ENCODE results near the gene MSL3B.

DNA sequence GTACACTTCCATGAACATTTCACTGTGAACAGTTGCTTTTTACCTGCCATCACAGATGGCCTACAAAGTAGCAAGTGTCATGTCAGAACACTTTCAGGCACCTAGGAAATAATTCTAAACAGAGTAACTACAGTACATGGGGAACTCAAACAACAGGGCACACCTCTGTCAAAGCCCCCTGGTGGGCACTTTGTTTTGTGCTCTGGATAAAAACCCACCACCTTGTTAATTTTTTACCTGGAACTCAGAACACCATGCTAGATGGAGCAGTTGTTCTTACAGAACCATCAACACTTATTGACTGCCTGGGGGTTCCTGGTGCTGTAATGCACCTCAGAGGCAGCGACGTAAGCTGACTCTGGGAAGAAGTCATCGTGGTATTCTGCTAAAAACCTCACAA lies 2.3 kb downstream of the MSL3B start:
- TF ChIP-seq, protein P1, sequence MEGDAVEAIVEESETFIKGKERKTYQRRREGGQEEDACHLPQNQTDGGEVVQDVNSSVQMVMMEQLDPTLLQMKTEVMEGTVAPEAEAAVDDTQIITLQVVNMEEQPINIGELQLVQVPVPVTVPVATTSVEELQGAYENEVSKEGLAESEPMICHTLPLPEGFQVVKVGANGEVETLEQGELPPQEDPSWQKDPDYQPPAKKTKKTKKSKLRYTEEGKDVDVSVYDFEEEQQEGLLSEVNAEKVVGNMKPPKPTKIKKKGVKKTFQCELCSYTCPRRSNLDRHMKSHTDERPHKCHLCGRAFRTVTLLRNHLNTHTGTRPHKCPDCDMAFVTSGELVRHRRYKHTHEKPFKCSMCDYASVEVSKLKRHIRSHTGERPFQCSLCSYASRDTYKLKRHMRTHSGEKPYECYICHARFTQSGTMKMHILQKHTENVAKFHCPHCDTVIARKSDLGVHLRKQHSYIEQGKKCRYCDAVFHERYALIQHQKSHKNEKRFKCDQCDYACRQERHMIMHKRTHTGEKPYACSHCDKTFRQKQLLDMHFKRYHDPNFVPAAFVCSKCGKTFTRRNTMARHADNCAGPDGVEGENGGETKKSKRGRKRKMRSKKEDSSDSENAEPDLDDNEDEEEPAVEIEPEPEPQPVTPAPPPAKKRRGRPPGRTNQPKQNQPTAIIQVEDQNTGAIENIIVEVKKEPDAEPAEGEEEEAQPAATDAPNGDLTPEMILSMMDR (IDR thresholded peaks at IDR 0.05; ENCODE audit: low read depth, low read length), result no peak
- no peak for TF ChIP-seq EZH2phosphoT487 (IDR thresholded peaks at IDR 0.05; ENCODE audit: low read depth)
